HEK293 (cell line): ENCODE results near the gene CDYL2.

ENCODE experiments used
- CTCF ChIA-PET: fragments of 350-600 bp; formaldehyde crosslinking; extraction: SDS; loops from one replicate; lab custom pipeline; 2021; ENCODE audit warnings: antibody characterized with exemption; lab: Yijun Ruan, JAX
- POLR2A ChIA-PET: fragments of 300-600 bp; formaldehyde crosslinking; extraction: SDS; loops from one replicate; lab custom pipeline; 2020; ENCODE audit warnings: antibody characterized with exemption, inconsistent platforms; lab: Yijun Ruan, JAX
- H3K27ac ChIP-seq: fragments of 200-500 bp; sonication (Bioruptor generic); 2 replicates; pipeline ENCODE4 v1.5.1; 2014; ENCODE audit warnings: low read depth, low read length, control low read depth, inconsistent platforms; ENCODE audit errors: extremely low read depth
- H3K36me3 ChIP-seq, 2 experiments: fragments of 200-500 bp in 1 of 2; sonication (Bioruptor generic) in 1 of 2; 1 replicate in 1 of 2; 2 replicates in 1 of 2; pipeline ENCODE4 v1.5.1; 2014 to 2017; ENCODE audit warnings: inconsistent platforms in 2 of 2, low read length in 2 of 2; ENCODE audit not compliant: control insufficient read depth in 2 of 2, insufficient read depth in 1 of 2
- H3K4me1 ChIP-seq: fragments of 200-500 bp; sonication (Bioruptor generic); 2 replicates; pipeline ENCODE4 v1.5.1; 2014; ENCODE audit warnings: mild to moderate bottlenecking, low read length, inconsistent platforms; ENCODE audit not compliant: control insufficient read depth, insufficient read depth
- H3K4me3 ChIP-seq: 2 replicates; pipeline ENCODE4 v1.5.1; 2011; ENCODE audit warnings: low read depth, mild to moderate bottlenecking, control low read depth, low read length, moderate library complexity
- H3K9me3 ChIP-seq: fragments of 200-500 bp; sonication (Bioruptor generic); 2 replicates; pipeline ENCODE4 v1.5.1; 2014; ENCODE audit warnings: low read depth, low read length, inconsistent platforms; ENCODE audit not compliant: control insufficient read depth, insufficient read depth
- GLI2 ChIP-seq: fragments of 450-650 bp; formaldehyde crosslinking; IDR thresholded peaks from 2 replicates; pipeline ENCODE4; 2017; ENCODE audit warnings: missing biosample characterization, missing genetic modification characterization, low read depth, borderline replicate concordance
- GLI4 ChIP-seq: fragments of 450-650 bp; formaldehyde crosslinking; IDR thresholded peaks from 2 replicates; pipeline ENCODE4 v1.5.1; 2016; ENCODE audit warnings: missing biosample characterization, missing genetic modification characterization
- ZFHX2 ChIP-seq: fragments of 450-650 bp; formaldehyde crosslinking; conservative IDR thresholded peaks from 2 replicates; pipeline ENCODE4 v1.5.1; 2016; ENCODE audit warnings: missing biosample characterization, missing genetic modification characterization
- ZIC2 ChIP-seq: fragments of 450-650 bp; formaldehyde crosslinking; IDR thresholded peaks from 2 replicates; pipeline ENCODE4 v1.5.1; 2016; ENCODE audit warnings: missing biosample characterization, missing genetic modification characterization
- ZNF302 ChIP-seq: fragments of 450-650 bp; formaldehyde crosslinking; IDR thresholded peaks from 2 replicates; pipeline ENCODE4 v1.5.1; 2016; ENCODE audit warnings: missing biosample characterization, missing genetic modification characterization, low read depth
- ZNF324 ChIP-seq: fragments of 450-650 bp; formaldehyde crosslinking; IDR thresholded peaks from 2 replicates; pipeline ENCODE4 v1.5.1; 2016; ENCODE audit warnings: missing biosample characterization, missing genetic modification characterization
- ZNF416 ChIP-seq: fragments of 450-650 bp; formaldehyde crosslinking; IDR thresholded peaks from 2 replicates; pipeline ENCODE4 v1.5.1; 2016; ENCODE audit warnings: missing biosample characterization, missing genetic modification characterization
- ZNF473 ChIP-seq: fragments of 450-650 bp; formaldehyde crosslinking; IDR thresholded peaks from 2 replicates; pipeline ENCODE4 v1.5.1; 2017; ENCODE audit warnings: missing biosample characterization, missing genetic modification characterization
- ZNF549 ChIP-seq: fragments of 450-650 bp; IDR thresholded peaks from 2 replicates; pipeline ENCODE4 v1.5.1; 2018; ENCODE audit warnings: missing biosample characterization, missing genetic modification characterization, mild to moderate bottlenecking, inconsistent platforms, moderate library complexity
- ZNF571 ChIP-seq: fragments of 450-650 bp; formaldehyde crosslinking; IDR thresholded peaks from 2 replicates; pipeline ENCODE4 v1.5.0; 2017; ENCODE audit warnings: missing biosample characterization, missing genetic modification characterization
- ZNF610 ChIP-seq: fragments of 450-650 bp; formaldehyde crosslinking; IDR thresholded peaks from 2 replicates; pipeline ENCODE4 v1.5.1; 2016; ENCODE audit warnings: missing biosample characterization, missing genetic modification characterization, borderline replicate concordance
- ZNF629 ChIP-seq: fragments of 450-650 bp; formaldehyde crosslinking; IDR thresholded peaks from 2 replicates; pipeline ENCODE4 v1.5.1; 2017; ENCODE audit warnings: missing biosample characterization, missing genetic modification characterization
- ZNF658 ChIP-seq: fragments of 450-650 bp; formaldehyde crosslinking; IDR thresholded peaks from 2 replicates; pipeline ENCODE4; 2016; ENCODE audit warnings: missing biosample characterization, missing genetic modification characterization
- TF ChIP-seq, protein P1 (sequence below): fragments of 450-650 bp; formaldehyde crosslinking; IDR thresholded peaks from 2 replicates; pipeline ENCODE4 v1.5.1; 2016; ENCODE audit warnings: missing biosample characterization, missing genetic modification characterization
- TF ChIP-seq, protein P2 (sequence below): fragments of 450-650 bp; formaldehyde crosslinking; IDR thresholded peaks from 2 replicates; pipeline ENCODE4 v1.5.1; 2016; ENCODE audit warnings: missing biosample characterization, missing genetic modification characterization

The CDYL2 gene

DNA sequence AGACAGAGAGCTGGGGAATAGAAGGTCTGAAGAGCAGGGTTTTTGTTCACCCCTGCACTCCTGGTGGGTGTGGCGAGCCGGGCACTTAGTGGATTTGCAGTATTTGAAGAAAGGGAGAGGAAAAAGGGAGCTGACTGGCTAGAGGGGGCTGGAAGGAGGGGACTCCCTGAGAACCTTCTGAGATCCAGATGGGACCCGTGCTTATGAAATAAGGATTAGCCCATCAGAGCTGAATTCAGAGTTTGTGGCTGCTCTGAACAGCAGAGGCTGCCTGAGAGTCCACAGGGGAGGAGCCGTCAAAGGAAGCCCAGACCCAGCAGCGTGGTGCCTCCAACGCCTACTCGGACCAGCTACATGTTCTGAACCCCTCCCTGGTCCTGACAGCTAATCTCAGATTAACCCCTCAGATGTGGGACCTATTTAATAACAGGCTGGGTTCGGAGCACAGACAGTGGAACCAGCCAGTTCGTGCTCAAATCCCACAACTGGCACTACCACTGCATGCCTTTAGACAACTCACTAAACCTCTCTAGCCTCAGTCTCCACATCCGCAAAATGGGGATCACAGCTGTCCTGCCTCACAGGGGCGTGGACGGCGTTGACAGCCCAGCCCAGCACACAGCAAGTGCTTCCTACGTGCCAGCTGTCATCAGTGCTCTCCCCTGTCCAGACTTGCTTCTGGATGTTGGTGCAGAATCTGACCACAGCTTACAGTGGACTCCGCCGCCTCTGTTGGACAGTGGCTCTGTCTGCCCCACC is 193.0 kb downstream of the CDYL2 start (continued):
- TF ChIP-seq, protein P1, sequence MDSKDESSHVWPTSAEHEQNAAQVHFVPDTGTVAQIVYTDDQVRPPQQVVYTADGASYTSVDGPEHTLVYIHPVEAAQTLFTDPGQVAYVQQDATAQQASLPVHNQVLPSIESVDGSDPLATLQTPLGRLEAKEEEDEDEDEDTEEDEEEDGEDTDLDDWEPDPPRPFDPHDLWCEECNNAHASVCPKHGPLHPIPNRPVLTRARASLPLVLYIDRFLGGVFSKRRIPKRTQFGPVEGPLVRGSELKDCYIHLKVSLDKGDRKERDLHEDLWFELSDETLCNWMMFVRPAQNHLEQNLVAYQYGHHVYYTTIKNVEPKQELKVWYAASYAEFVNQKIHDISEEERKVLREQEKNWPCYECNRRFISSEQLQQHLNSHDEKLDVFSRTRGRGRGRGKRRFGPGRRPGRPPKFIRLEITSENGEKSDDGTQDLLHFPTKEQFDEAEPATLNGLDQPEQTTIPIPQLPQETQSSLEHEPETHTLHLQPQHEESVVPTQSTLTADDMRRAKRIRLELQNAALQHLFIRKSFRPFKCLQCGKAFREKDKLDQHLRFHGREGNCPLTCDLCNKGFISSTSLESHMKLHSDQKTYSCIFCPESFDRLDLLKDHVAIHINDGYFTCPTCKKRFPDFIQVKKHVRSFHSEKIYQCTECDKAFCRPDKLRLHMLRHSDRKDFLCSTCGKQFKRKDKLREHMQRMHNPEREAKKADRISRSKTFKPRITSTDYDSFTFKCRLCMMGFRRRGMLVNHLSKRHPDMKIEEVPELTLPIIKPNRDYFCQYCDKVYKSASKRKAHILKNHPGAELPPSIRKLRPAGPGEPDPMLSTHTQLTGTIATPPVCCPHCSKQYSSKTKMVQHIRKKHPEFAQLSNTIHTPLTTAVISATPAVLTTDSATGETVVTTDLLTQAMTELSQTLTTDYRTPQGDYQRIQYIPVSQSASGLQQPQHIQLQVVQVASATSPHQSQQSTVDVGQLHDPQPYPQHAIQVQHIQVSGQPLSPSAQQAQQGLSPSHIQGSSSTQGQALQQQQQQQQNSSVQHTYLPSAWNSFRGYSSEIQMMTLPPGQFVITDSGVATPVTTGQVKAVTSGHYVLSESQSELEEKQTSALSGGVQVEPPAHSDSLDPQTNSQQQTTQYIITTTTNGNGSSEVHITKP = no peak
- TF ChIP-seq ZNF416 (tag by site-specific recombination) = no peak
- TF ChIP-seq ZNF658 (tag by site-specific recombination) = no peak
- TF ChIP-seq ZNF549 (tag by site-specific recombination) = no peak
- no peak for TF ChIP-seq ZNF571 (tag by site-specific recombination)
- TF ChIP-seq ZIC2 (tag by site-specific recombination) = no peak
- TF ChIP-seq ZNF324 (tag by site-specific recombination) = no peak
- no peak for TF ChIP-seq GLI2 (tag by site-specific recombination)
- TF ChIP-seq, protein P2, sequence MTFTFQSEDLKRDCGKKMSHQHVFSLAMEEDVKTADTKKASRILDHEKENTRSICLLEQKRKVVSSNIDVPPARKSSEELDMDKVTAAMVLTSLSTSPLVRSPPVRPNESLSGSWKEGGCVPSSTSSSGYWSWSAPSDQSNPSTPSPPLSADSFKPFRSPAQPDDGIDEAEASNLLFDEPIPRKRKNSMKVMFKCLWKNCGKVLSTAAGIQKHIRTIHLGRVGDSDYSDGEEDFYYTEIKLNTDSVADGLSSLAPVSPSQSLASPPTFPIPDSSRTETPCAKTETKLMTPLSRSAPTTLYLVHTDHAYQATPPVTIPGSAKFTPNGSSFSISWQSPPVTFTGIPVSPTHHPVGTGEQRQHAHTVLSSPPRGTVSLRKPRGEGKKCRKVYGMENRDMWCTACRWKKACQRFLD (tag by site-specific recombination) = no peak

DNA sequence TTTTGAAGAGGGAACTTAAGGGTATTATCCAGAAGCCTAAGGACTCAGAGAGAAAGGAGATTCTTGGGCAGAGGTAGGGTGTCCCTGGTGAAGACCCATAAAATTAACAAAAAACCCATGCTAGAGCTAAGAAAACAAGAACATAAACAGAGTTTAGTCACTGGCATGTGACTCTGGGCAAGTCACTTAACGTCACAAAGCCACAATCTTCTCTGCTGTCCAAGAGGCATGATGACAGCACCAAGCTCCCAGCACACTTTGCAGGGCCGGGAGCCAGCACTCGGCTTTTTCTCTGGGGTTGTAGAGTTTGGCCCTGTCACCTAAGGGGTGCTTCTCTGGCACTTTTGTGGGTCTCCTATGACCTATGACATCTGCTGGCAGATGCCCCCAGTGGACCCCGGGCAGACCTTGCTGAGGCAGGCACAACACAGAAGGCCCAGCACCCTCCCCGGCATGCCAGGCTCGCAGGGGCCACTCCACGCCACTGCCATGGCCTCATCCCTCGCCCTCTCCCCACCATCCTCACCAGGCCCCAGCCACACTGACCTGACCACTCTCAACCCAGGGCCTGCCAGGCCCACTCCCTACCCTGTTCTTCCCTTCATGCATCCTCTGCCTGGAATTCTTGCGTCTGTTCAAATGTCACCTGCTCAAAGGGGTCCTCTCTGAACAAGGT is 193.8 kb downstream of the CDYL2 start:
- H3K27ac ChIP-seq = no peak overlapping the region
- H3K4me3 ChIP-seq = no peak overlapping the region
- H3K36me3 ChIP-seq = peaks cover 0 to 7% of the 10 kb centered on the region in 2 experiments; a peak in 1 of 3 replicates
- no peaks in the 10 kb centered on the region for H3K4me1 ChIP-seq
- TF ChIP-seq ZNF610 (tag by site-specific recombination) = no peak
- TF ChIP-seq ZNF473 = no peak
- no peak for TF ChIP-seq ZFHX2 (tag by site-specific recombination)
- peak; percentile 31; the same call in 1 of the 2 replicates for TF ChIP-seq ZNF629 (tag by site-specific recombination)
- TF ChIP-seq, protein P1 = 0 out of 2 replicates have a peak, but pooled peaks have one; percentile 5
- TF ChIP-seq GLI4 (tag by site-specific recombination) = no peak
- no peak for TF ChIP-seq ZNF302
- no peak for TF ChIP-seq ZIC2 (tag by site-specific recombination)
- TF ChIP-seq, all 188 proteins: peak for 2
- no peaks in the 10 kb centered on the region for H3K9me3 ChIP-seq
- POLR2A ChIA-PET = no interaction called here
- CTCF ChIA-PET = no interaction called here
